GM18858 (cell line): ENCODE results near the gene TLE5.

Source experiments
- ATAC-seq: cut with Tn5 transposase; IDR thresholded peaks from one replicate; pipeline ENCODE4 v1.9.1; 2021; ENCODE audit not compliant: unreplicated experiment

TLE5 gene

GRCh38 chr19:3062165-3063105, at the start of gene TLE5:
Gene TLE5 (minus strand): TSS chr19:3062495. CDS start chr19:3062200, 295 bp downstream.
- no peak for ATAC-seq

- no peak for ATAC-seq
These were observed 49.4 kb upstream of the TLE5 start for GRCh38 chr19:3111586-3112247.

- ATAC-seq = no peak
These were observed 48.0 kb upstream of the TLE5 start for GRCh38 chr19:3110126-3110825.

- ATAC-seq = no peak
These were observed 47.2 kb upstream of the TLE5 start for GRCh38 chr19:3109491-3109890.

GRCh38 chr19:3108775-3109174, 46.5 kb upstream of the TLE5 start:
- ATAC-seq = no peak

- no peak for ATAC-seq
These were observed 45.4 kb upstream of the TLE5 start for GRCh38 chr19:3107658-3108057.

GRCh38 chr19:3106509-3107141, 44.3 kb upstream of the TLE5 start:
- no peak for ATAC-seq

- no peak for ATAC-seq
These were observed 43.6 kb upstream of the TLE5 start for GRCh38 chr19:3105641-3106508.

- no peak for ATAC-seq
These were observed 42.4 kb upstream of the TLE5 start for GRCh38 chr19:3104708-3104983.

GRCh38 chr19:3102239-3103140, 40.2 kb upstream of the TLE5 start:
- ATAC-seq = no peak

- no peak for ATAC-seq
These were observed 38.7 kb upstream of the TLE5 start for GRCh38 chr19:3100747-3101730.

- ATAC-seq = no peak
These were observed 38.0 kb upstream of the TLE5 start for GRCh38 chr19:3100331-3100730.

GRCh38 chr19:3099347-3100145, 37.3 kb upstream of the TLE5 start:
- ATAC-seq = no peak

- no peak for ATAC-seq
These were observed 36.4 kb upstream of the TLE5 start for GRCh38 chr19:3098515-3099346.

- no peak for ATAC-seq
These were observed 35.8 kb upstream of the TLE5 start for GRCh38 chr19:3098141-3098514.

- ATAC-seq = no peak
These were observed 35.2 kb upstream of the TLE5 start for GRCh38 chr19:3097442-3097871.
